DMS53 (cell line): ENCODE measurements around the gene KMT2D.

Experiments used
- DNase-seq: peaks from one replicate; lab custom pipeline; 2025; lab: John Stamatoyannopoulos, UW

KMT2D gene

GRCh38 chr12:49052451-49053208, 8.0 kb downstream of the KMT2D start:
- no peak for DNase-seq

DNA sequence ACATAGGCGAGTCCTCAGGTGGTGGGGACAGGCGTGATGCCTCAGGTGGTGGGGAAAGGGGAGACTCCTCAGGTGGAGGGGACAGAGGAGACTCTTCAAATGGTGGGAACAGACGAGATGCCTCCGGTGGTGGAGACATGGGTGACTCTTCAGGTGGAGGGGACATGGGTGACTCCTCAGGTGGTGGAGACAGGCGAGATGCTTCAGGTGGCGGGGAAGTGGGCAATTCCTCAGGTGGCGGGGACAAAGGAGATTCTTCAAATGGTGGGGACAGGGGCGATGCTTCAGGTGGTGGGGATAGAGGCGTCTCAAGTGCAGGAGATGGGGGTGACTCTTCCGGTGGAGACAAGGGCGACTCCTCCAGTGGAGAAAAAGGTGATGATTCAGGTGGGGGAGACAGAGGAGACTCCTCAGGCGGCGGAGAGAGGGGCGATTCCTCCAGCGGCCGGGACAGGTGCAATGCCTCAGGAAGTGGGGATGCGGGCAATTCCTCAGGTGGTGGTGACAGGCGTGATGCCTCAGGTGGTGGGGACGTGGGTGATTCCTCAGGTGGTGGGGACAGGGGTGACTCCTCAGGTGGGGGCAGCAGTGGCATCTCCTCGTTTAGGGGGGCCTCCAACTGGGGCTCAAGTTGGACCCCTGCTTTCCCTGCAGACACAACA, 8.7 kb downstream of the KMT2D start:
- no peak for DNase-seq

GRCh38 chr12:49051373-49051764, 9.2 kb downstream of the KMT2D start:
- no peak for DNase-seq

- DNase-seq = no peak
These were observed 9.9 kb downstream of the KMT2D start for GRCh38 chr12:49050507-49051372.

GRCh38 chr12:49049566-49050224, 10.9 kb downstream of the KMT2D start:
- DNase-seq = no peak

DNA sequence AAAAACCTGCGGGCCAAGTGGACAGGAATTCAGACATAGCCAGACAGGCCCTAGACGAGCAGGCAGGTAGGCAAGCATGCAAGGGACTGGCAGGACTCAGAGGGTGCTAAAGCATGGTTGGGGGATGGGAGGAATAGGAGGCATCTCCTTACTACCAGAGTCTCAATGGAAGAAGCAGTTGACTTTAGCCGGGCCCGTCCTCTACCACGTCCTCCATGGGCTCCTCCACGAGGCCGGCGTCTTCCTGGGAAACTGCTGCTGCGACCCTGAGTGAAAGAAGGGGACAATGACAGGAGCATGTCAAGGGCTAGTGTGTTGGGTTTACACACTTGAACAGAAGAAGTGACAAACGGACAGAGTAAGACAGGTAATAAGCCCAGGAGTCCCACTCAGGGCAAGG, 11.6 kb downstream of the KMT2D start:
- no peak for DNase-seq

- no peak for DNase-seq
These were observed 14.3 kb downstream of the KMT2D start for GRCh38 chr12:49046129-49046895.

- DNase-seq = no peak
These were observed 15.9 kb downstream of the KMT2D start for GRCh38 chr12:49044660-49045059.

DNA sequence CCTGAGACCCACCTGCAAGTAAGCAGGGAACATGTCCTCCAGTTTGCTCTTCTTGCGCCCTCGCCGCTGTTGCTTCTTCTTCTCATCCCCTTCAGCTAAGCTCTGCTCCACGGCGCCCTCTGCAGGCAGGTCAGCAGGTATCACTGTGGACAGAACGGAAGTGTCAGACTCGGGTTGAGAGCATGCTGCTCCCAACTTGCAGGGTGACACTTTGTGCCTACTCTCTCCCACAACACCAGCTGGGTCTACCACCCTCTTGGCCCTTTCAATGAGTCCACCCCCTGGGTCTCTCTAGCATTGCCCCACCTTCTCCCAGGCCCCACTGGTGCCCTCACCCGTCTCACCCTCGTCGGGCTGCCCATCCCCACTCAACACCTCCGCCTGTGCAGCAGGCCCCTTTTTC, 16.7 kb downstream of the KMT2D start:
- DNase-seq = peak; percentile 85

DNA sequence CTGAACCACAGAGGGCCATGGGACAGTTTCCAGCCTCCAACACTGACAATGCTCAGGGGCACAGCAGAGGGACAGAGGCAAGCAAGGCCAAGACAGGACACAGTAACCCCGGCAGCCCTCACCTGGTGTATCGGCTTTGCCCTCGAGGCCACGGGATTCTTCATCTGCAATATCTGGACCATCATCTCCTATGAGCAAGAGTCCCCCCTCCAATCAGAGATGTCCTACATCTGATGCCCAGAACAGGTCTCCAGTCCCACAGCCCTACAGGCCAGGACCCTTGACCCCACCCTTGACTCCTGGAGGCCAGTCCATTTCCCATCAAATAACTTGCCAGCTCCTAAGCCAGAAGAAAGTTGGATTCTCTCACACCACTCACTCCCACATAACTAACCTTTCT, 17.4 kb downstream of the KMT2D start:
- DNase-seq = no peak

- no peak for DNase-seq
These were observed 18.6 kb downstream of the KMT2D start for GRCh38 chr12:49041881-49042484.

- no peak for DNase-seq
These were observed 19.3 kb downstream of the KMT2D start for GRCh38 chr12:49041036-49041880.

DNA sequence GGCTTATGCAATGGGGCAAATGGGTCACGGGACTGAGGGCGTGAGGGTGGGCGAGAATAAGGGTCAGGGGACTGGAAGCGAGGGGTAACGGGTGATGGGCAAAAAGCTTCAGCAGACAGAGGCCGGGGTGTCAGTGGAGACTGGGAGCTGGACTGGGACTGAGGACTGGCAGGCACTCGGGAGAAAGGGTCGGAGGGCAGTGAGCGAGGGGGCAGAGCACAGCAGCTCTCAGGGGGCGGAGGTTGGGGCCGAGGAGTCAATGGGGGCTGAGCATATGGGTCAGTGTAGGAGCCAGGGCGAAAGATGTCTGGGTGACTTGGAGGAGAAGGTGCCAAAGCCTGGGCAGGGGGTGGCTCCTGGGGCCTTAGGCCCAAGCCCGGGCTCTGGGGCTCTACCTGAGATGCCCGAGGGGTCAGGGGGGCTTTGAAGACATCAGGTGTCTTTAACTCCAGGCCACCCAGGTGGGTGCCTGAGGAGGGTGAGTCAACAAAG, 20.2 kb downstream of the KMT2D start:
- DNase-seq = no peak

GRCh38 chr12:49039421-49040363, 20.9 kb downstream of the KMT2D start:
- no peak for DNase-seq

- no peak for DNase-seq
These were observed 22.2 kb downstream of the KMT2D start for GRCh38 chr12:49038291-49038955.

DNA sequence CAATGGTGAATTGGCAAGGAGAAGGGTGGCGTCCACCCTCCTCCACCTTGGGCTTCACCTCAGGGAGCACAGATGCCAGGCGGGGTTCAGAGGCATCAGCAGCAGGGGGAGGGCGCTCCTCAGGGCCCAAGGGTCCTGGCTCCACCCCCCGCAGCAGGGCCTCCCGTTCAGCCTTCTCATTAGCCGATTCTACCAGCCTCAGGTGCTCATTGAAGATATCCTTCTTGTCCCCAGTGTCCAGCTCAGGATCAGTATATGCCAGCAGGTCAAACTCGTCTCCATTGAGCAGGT, 22.7 kb downstream of the KMT2D start:
- DNase-seq = no peak

GRCh38 chr12:49037111-49037946, 23.3 kb downstream of the KMT2D start:
- DNase-seq = no peak

GRCh38 chr12:49036029-49036428, 24.6 kb downstream of the KMT2D start:
- no peak for DNase-seq
